Heart right ventricle (tissue), 16 donors: ENCODE results near the gene OR7G1. TPM values are rescaled to one million over a fixed set of nuclear protein-coding genes. Genes with fewer than 3 reads are reported as not detected.

Source experiments
- ATAC-seq, 8 donors: fragments of 200-7000 bp; cut with Tn5 transposase; one replicate each; pipeline ENCODE4 v1.9.1; 2020; ENCODE audit warnings: mild to moderate bottlenecking in 8 of 8, moderate library complexity in 8 of 8, moderate number of reproducible peaks in 1 of 8
- DNase-seq, 2 donors: peaks; one replicate each; pipeline ENCODE4 v3.0.0-alpha.2; 2020
- H3K27ac ChIP-seq, 10 donors: fragments of 200-600 bp; sonication (generic) in 2 of 10; one replicate each; pipeline versions ENCODE4 v1.5.0 to v1.8.0; 2020 to 2022; ENCODE audit warnings: mild to moderate bottlenecking in 3 of 10
- H3K27me3 ChIP-seq, 7 donors: fragments of 200-600 bp; one replicate each; pipeline ENCODE4 v1.8.0; 2021 to 2022; ENCODE audit warnings: mild to moderate bottlenecking in 2 of 7
- H3K36me3 ChIP-seq, 9 donors: fragments of 200-600 bp; sonication (generic) in 1 of 9; one replicate each; pipeline versions ENCODE4 v1.5.0 to v1.8.0; 2020 to 2022; ENCODE audit warnings: mild to moderate bottlenecking in 2 of 9
- H3K4me1 ChIP-seq, 9 donors: fragments of 200-600 bp; sonication (generic) in 1 of 9; one replicate each; pipeline versions ENCODE4 v1.5.0 to v1.8.0; 2020 to 2022; ENCODE audit warnings: mild to moderate bottlenecking in 4 of 9
- H3K4me3 ChIP-seq, 10 donors: fragments of 200-600 bp; sonication (generic) in 2 of 10; one replicate each; pipeline versions ENCODE4 v1.5.0 to v1.8.0; 2020 to 2022; ENCODE audit warnings: mild to moderate bottlenecking in 7 of 10, moderate library complexity in 2 of 10
- H3K9me3 ChIP-seq, 11 donors: fragments of 200-600 bp in 10 of 11; sonication (generic) in 2 of 11; one replicate each; pipeline versions ENCODE4 v1.5.0 to v1.8.0; 2013 to 2022; ENCODE audit warnings: mild to moderate bottlenecking in 2 of 11, control low read depth in 1 of 11, moderate library complexity in 1 of 11
- CTCF ChIP-seq, 9 donors: fragments of 200-600 bp; sonication (generic) in 2 of 9; IDR thresholded peaks; one replicate each; pipeline versions ENCODE4 v1.5.0 to v1.8.0; 2021 to 2022; ENCODE audit warnings: antibody characterized with exemption in 9 of 9, mild to moderate bottlenecking in 5 of 9, moderate library complexity in 1 of 9
- WGBS, 2 donors: extraction: QIAGEN DNeasy Blood & Tissue Kit; methylation state at CpG; one replicate each; pipeline ENCODE4 v1.1.7; 2013; ENCODE audit warnings: inconsistent platforms in 1 of 2; 5-methylcytosine and 5-hydroxymethylcytosine counted together
- intact Hi-C, 10 donors: fragments of 100-400 bp; cut with DNase I; formaldehyde crosslinking; loops; one replicate each; pipeline versions ENCODE4 v1.11.1 to v1.14.2; 2022
- polyA plus RNA-seq, 2 donors: library from polyadenylated mRNA; stranded (reverse); fragments of 200-250 nt; gene quantifications; one replicate each; pipeline ENCODE4 v1.2.3, GENCODE V29; 2013
- total RNA-seq, 10 donors: library from RNA; stranded (reverse); fragmentation: NEBNext Ultra II Directional in 3 of 10; extraction: Animal tissue kit (Norgen Biotek cat#: 25700) in 3 of 10; gene quantifications; one replicate each; pipeline versions ENCODE4 v1.2.1 to v1.2.4, GENCODE V29; 2021 to 2023
- donor health status: Arrhythmogenic right ventricular cardiomyopathy.
- donor health status: ischemic (EF 13 %, LVEDD 7.1; RV severe dilation, severe dysfunction).
- donor health status: healthy with polysubstance abuse.
- donor health status: DM: no; HTN: yes; CAD: no.
- donor health status: DM: no; HTN: no; CAD: no.
- donor health status: ischemic (EF 25% LVEDD 6.9; RV normal size, moderate dysfunction).
- donor health status: ischemic (EF 25% LVEDD 5.7; RV mildly dilated, moderate dysfunction).
- donor health status: healthy.
- donor health status: DM: yes; HTN: yes; CAD: no.
- donor health status: Ischemic cardiomyopathy.
- donor health status: ischemic (EF 35%, LVEDD 5.7; RV mildly dilated, moderate dysfunction).
- donor health status: nonischemic (EF 11% LVEDD 7.7; RV severe dilation, severe dysfunction).
- donor health status: DM: yes; HTN: yes; CAD: no.
- donor health status: PGD.
- donor health status: ischemic (EF 29% LVEDD 5.4; RV normal size, mild dysfunction).
- donor health status: nonischemic (EF 23%, LVEDD 6.1; RV moderate dilation, normal function).

OR7G1 gene
- total and polyA plus RNA-seq, 12 donors, result not detected

DNA sequence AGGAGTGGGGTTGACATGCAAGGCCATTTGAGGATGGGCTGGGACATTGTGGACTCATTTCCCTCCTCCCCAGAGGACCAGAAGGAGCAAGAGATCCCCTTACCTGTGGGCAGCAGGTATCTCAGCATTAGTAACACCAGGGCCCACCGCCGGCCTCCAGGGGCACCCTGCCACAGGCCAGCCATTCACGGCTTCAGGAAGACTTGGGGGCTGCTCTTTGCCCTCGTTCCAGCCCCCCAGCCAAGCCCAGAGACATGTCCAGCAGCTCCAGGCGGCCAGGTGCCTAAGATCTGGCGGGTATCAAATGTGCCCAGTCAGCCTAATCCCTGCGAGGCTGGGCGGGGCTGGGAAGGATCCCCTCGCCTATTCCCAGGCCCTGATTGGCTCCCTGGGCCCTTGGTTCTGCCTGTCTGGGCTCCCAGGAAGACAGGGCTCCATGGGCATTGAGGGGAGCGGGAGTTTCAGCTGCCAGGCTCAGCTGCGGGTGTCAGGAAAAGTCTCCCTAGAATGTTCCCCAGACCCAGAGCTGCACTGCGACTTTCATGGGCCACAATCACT is 50.0 kb downstream of the OR7G1 start:
- intact Hi-C loops, result no loop called here

More for the DNA sequence above, 50.0 kb downstream of the OR7G1 start:
- Histone ChIP-seq H3K36me3 (no peaks in the 10 kb centered on the region), H3K4me3 (no peak overlapping the region), H3K4me1 (no peaks in the 10 kb centered on the region), H3K27ac (no peak overlapping the region), H3K27me3 (peaks cover 0 to 3% (median 0%) of the 10 kb centered on the region in 7 donors), H3K9me3 (no peaks in the 10 kb centered on the region)
- WGBS, 2 donors, result 61 to 69% methylated on average over 12 of the region's 12 CpGs
- DNase-seq, result no peak
- no peak for ATAC-seq
- TF ChIP-seq CTCF (IDR thresholded peaks at IDR 0.05), result no peak

Other genes with a start within 250 kb of the OR7G1 start
- gene MUC16, start 105.4 kb downstream of the OR7G1 start, total RNA-seq, result under 1 TPM in 5 of 10 donors, not detected in 5; under 0.01 to 0.31 (median 0.07) TPM
- not detected for gene MUC16, start 105.4 kb downstream of the OR7G1 start, polyA plus RNA-seq
- gene OR1M1, start 28.7 kb downstream of the OR7G1 start, total RNA-seq, result not detected
- not detected for gene OR1M1, start 28.7 kb downstream of the OR7G1 start, polyA plus RNA-seq
- not detected for gene OR7G2, start 8.3 kb downstream of the OR7G1 start, total RNA-seq
- gene OR7G2, start 8.3 kb downstream of the OR7G1 start, polyA plus RNA-seq, result not detected
- gene OR7G3, start 11.2 kb upstream of the OR7G1 start, total RNA-seq, result not detected
- not detected for gene OR7G3, start 11.2 kb upstream of the OR7G1 start, polyA plus RNA-seq
- gene ZNF317, start 24.6 kb upstream of the OR7G1 start, total RNA-seq, result 10 to 100 TPM; 13.4 to 17.8 (median 15.7) TPM
- gene ZNF317, start 24.6 kb upstream of the OR7G1 start, polyA plus RNA-seq, result 10 to 100 TPM; 10.5 to 28.7 TPM
- under 1 TPM in 1 of 10 donors, not detected in 9; 0.12 TPM for gene OR7D2, start 63.2 kb upstream of the OR7G1 start, total RNA-seq
- gene OR7D2, start 63.2 kb upstream of the OR7G1 start, polyA plus RNA-seq, result not detected
- not detected for gene OR7D4, start 103.8 kb upstream of the OR7G1 start, total RNA-seq
- gene OR7D4, start 103.8 kb upstream of the OR7G1 start, polyA plus RNA-seq, result not detected
- gene OR7E24, start 135.2 kb upstream of the OR7G1 start, total RNA-seq, result not detected
- gene OR7E24, start 135.2 kb upstream of the OR7G1 start, polyA plus RNA-seq, result not detected
- 1 to 10 TPM; 2.7 to 6.5 (median 4.2) TPM for gene ZNF699, start 194.1 kb upstream of the OR7G1 start, total RNA-seq
- gene ZNF699, start 194.1 kb upstream of the OR7G1 start, polyA plus RNA-seq, result under 1 TPM; 0.80 to 0.99 TPM
- 10 to 100 TPM in 9 of 10 donors, 1 to 10 TPM in 1; 9.8 to 21.2 (median 17.5) TPM for gene ZNF559, start 208.4 kb upstream of the OR7G1 start, total RNA-seq
- gene ZNF559, start 208.4 kb upstream of the OR7G1 start, polyA plus RNA-seq, result 10 to 100 TPM; 13.1 to 42.8 TPM
- 1 to 10 TPM; 1.6 to 4.1 (median 3.0) TPM for gene ZNF177, start 247.2 kb upstream of the OR7G1 start, total RNA-seq
- gene ZNF177, start 247.2 kb upstream of the OR7G1 start, polyA plus RNA-seq, result 1 to 10 TPM; 2.0 to 6.8 TPM